Ureter (tissue), 1 donor: ENCODE results near the gene PRLR. TPM values are rescaled to one million over a fixed set of nuclear protein-coding genes. Genes with fewer than 3 reads are reported as not detected.
A peak's percentile ranks its signal among the peaks of the same experiment; 100 is the strongest.
"Not testable (repeated sequence)": the region's sequence is repeated elsewhere in the genome, so short reads cannot be mapped to it uniquely, and the experiment has no call there.

Source experiments
- DNase-seq: peaks from one replicate; pipeline ENCODE4 v3.0.0-alpha.2; 2020; ENCODE audit warnings: low spot score
- total RNA-seq: library from RNA; stranded (reverse); gene quantifications from one replicate; pipeline ENCODE4 v1.2.4, GENCODE V29; 2023
- donor health status: DM: yes; HTN: yes; CAD: no.

PRLR gene
- total RNA-seq, 1 donor from 2014 or later: 6.2 TPM

GRCh38 chr5:35195472-35195852, 34.8 kb downstream of the PRLR start:
- DNase-seq: no peak

GRCh38 chr5:35194635-35195471, 35.4 kb downstream of the PRLR start:
- no peak for DNase-seq

- DNase-seq: no peak
Measured at GRCh38 chr5:35192506-35192905, 37.8 kb downstream of the PRLR start.

GRCh38 chr5:35189801-35190200, 40.5 kb downstream of the PRLR start:
- DNase-seq: not testable (repeated sequence)

- peak; percentile 56 for DNase-seq
Measured at GRCh38 chr5:35188031-35188457, 42.2 kb downstream of the PRLR start.

- not testable (repeated sequence) for DNase-seq
Measured at GRCh38 chr5:35187621-35188020, 42.7 kb downstream of the PRLR start.

- no peak for DNase-seq
Measured at GRCh38 chr5:35186749-35187148, 43.5 kb downstream of the PRLR start.

- no peak for DNase-seq
Measured at GRCh38 chr5:35185518-35185917, 44.8 kb downstream of the PRLR start.

GRCh38 chr5:35183556-35183955, 46.7 kb downstream of the PRLR start:
- DNase-seq: no peak

- no peak for DNase-seq
Measured at GRCh38 chr5:35182910-35183535, 47.3 kb downstream of the PRLR start.

GRCh38 chr5:35182486-35182885, 47.8 kb downstream of the PRLR start:
- no peak for DNase-seq

GRCh38 chr5:35180046-35180445, 50.2 kb downstream of the PRLR start:
- DNase-seq: no peak

- no peak for DNase-seq
Measured at GRCh38 chr5:35177783-35178182, 52.5 kb downstream of the PRLR start.

GRCh38 chr5:35172533-35172932, 57.8 kb downstream of the PRLR start:
- DNase-seq: no peak

GRCh38 chr5:35171991-35172390, 58.3 kb downstream of the PRLR start:
- no peak for DNase-seq

- DNase-seq: no peak
Measured at GRCh38 chr5:35171078-35171477, 59.2 kb downstream of the PRLR start.

- no peak for DNase-seq
Measured at GRCh38 chr5:35166043-35166442, 64.2 kb downstream of the PRLR start.

GRCh38 chr5:35164860-35165542, 65.3 kb downstream of the PRLR start:
- DNase-seq: no peak

- DNase-seq: no peak
Measured at GRCh38 chr5:35163710-35164033, 66.6 kb downstream of the PRLR start.

- DNase-seq: no peak
Measured at GRCh38 chr5:35162848-35163709, 67.2 kb downstream of the PRLR start.

GRCh38 chr5:35161652-35162273, 68.5 kb downstream of the PRLR start:
- DNase-seq: no peak
